ENCODE results near the gene ZSCAN26.
A peak's percentile ranks its signal among the peaks of the same experiment; 100 is the strongest.

Gene ZSCAN26

GRCh38 chr6:28248916-28249315 lies 18.0 kb upstream of the ZSCAN26 start:
- DNase-seq (ENCODE audit: low spot score) = no peak

GRCh38 chr6:28250747-28251146 lies 16.2 kb upstream of the ZSCAN26 start:
- DNase-seq (ENCODE audit: low spot score) = no peak
- TF ChIP-seq CTCF (IDR thresholded peaks at IDR 0.05; ENCODE audit: extremely low read depth, missing control alignments) = no peak

More at GRCh38 chr6:28248916-28249315, 18.0 kb upstream of the ZSCAN26 start:
- no peak for TF ChIP-seq CTCF (IDR thresholded peaks at IDR 0.05; ENCODE audit: extremely low read depth, missing control alignments)

- no peak for TF ChIP-seq CTCF (IDR thresholded peaks at IDR 0.05; ENCODE audit: extremely low read depth, missing control alignments)
- peak; percentile 39 for DNase-seq (ENCODE audit: low spot score)
Observed at GRCh38 chr6:28251661-28252008, 15.3 kb upstream of the ZSCAN26 start.

- peak; percentile 84 for DNase-seq (ENCODE audit: low spot score)
- no peak for TF ChIP-seq CTCF (IDR thresholded peaks at IDR 0.05; ENCODE audit: extremely low read depth, missing control alignments)
Observed at GRCh38 chr6:28252009-28252975, 14.7 kb upstream of the ZSCAN26 start, which contains the start of gene ZKSCAN4. ZKSCAN4 (minus strand) TSS chr6:28252269; CDS start chr6:28251980, 289 bp downstream.

GRCh38 chr6:28254121-28254519 lies 12.8 kb upstream of the ZSCAN26 start:
- TF ChIP-seq CTCF (IDR thresholded peaks at IDR 0.05; ENCODE audit: extremely low read depth, missing control alignments) = no peak
- DNase-seq (ENCODE audit: low spot score) = no peak

GRCh38 chr6:28257042-28257441 lies 9.9 kb upstream of the ZSCAN26 start:
- TF ChIP-seq CTCF (IDR thresholded peaks at IDR 0.05; ENCODE audit: extremely low read depth, missing control alignments) = no peak
- DNase-seq (ENCODE audit: low spot score) = no peak

Measured in GM20000 (cell line).